ENCODE measurements around the gene UCKL1.

Gene UCKL1

DNA sequence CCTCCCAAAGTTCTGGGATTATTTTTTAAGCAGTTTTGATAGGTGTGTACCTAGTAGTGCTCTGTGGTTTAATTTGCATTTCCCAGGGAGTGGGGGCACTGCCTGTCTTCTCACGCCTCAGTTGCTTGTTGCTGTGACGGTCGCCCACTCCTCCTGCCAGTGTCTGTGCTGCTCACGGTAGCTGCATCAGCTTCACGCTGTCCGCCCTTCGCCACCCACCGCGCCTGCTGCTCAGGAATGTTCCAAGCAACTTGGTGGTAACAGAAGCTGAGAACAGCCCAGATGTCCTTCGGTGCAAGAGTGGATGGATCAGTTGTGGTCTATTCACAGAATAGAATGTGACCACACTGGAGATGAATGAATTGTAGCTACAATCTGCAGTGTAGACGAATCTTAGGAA is 38.4 kb downstream of the UCKL1 start:
- no peak for DNase-seq

DNA sequence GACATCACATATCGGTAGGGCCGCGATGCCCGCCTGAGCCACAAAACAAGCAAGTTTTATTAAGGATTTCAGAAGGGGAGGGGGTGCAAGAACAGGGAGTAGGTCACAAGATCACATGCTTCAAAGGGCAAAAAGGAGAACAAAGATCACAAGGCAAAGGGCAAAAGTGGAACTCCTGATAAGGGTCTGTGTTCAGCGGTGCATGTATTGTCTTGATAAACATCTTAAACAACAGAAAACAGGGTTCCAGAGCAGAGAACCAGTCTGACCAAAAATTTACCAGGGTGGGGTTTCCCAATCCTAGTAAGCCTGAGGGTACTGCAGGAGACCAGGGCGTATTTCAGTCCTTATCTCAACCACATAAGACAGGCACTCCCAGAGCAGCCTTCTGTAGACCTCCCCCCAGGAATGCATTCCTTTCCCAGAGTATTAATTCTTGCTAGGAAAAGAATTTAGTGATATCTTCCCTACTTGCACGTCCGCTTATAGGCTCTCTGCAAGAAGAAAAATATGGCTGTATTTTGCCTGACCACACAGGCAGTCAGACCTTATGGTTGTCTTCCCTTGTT is 39.8 kb downstream of the UCKL1 start:
- DNase-seq = peak; percentile 37

DNA sequence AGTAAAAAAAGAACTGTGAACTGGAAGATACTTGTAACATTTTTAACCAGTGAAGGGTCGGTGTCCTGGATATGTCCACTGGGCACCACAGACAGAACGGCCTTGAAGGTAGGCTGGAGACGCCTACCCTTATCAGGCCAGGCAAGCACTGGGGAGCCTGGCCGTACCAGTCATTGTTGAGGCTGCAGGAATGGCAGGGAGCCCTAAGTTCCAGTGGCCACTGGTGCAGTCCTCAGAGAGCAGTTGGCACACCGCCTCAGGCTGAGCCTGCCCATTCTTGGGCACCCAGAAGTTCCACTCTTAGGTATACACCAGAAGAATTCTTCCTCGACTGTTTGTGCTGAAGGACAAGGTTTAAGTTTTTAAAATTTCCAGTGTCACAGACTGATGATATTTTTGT is 40.7 kb downstream of the UCKL1 start:
- DNase-seq = no peak

DNA sequence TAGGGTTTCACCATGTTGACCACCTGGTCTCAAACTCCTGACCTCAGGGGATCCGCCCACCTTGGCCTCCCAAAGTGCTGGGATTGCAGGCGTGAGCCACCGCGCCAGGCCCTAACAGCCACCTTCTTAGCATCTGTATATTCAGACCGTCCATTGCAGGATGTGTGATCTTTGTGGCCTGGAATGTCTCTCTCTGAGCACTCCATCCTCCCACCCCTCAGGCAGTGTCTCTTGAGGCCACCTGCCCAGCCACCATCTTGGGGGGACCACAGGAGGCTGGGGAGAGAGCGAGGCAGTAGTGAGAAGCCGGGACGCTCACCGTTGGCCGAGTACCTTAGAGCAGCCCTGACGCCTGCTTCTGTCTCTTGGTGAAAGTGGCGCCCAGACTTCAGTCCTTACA is 42.4 kb downstream of the UCKL1 start:
- DNase-seq = no peak

DNA sequence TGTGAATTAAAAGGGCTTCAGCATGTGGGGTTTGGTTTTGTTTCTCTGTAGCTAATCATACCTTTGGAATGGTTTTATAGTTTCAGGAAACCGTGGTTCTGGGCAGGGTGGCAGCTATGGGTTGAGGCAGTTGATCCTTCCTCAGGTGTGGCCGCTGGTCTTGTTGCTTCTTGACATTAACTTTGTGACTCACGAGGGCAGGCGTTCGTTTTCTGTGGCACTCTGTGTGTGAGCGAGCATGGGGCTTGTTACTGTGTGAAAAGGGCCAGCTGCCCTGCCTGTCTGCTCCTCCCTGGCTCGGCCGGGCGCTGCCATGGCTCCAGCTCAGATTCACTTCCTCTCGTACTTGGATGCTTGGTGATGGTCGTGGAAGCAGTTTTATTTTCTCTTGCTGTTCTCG is 45.0 kb downstream of the UCKL1 start:
- DNase-seq = no peak

DNA sequence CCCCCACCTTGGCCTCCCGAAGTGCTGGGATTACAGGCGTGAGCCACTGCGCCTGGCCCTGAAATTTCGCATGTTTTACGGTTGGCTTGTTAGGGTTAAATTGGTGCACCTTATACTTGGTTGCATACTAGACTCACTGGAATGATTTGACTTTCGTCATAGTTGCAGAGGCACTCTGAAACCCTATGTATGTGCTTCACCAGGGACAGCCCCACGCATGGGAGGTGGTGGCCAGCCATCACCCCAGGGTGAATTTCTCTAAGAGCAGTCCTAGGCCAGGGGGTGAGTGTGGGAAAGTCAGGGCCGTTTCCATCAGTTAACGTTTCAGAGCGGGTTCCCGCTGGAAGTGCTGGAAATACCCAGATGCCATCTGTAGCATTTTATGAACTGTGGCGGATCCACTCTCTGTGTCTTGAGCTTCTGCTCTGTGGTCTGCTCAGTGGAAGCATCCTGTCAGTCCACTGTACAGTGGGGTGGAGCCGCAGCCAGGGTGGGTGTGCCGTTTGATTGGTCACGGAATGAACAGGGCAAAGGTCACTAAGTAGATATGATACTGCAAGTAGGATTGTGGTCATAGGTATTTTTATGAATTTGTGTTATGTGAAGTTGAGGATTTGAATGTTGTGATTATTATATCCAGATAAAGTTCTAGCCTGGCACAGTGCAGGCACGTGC is 48.1 kb downstream of the UCKL1 start:
- no peak for DNase-seq

DNA sequence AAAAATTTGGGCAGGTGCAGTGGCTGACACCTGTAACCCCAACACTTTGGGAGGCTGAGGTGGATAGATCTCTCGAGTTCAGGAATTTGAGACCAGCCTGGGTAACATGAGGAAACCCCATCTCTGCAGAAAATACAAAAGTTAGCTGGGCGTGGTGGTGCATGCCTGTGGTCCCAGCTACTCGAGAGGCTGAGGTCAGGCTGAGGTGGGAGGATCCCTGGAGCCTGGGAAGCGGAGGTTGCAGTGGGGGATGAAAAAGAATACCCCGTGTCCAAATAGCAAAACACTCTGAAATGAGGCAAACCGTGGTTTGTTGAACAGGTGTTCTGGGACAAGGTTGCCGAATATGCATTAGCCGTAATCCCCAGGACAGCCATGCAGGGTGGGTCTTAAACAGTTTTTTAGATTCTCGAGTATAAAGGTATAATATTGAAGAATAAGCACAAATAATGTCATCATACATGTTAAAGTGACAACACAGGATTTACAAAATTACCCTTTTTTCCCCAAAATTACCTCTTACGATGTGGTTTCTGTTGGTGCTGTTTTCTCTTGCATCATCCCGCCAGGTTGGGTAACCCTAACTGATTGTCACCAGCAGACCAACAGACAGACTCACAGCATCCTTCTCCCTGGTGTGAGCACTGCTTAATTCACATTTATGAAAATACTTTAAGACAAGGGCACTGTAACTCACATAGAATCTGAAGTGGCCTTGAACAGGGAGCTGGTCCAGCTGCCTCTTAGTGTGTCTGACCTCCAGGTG is 52.2 kb downstream of the UCKL1 start:
- DNase-seq = no peak

DNA sequence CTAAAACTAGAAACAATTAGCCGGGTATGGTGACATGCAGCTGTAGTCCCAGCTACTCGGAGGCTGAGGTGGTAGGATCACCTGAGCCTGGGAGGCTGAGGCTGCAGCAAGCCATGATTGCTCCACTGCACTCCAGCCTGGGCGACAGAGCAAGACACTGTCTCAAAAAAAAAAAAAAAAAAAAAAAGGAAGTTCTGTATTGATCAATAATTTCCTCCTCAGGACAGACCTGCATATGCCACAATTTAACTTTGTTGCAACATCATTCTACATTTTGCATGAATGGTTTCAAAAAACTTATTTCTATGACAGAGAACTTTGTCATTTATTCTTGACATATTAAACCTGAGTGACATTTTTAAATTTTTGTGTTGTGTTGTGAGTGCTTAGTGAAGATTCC is 55.8 kb downstream of the UCKL1 start:
- no peak for DNase-seq

DNA sequence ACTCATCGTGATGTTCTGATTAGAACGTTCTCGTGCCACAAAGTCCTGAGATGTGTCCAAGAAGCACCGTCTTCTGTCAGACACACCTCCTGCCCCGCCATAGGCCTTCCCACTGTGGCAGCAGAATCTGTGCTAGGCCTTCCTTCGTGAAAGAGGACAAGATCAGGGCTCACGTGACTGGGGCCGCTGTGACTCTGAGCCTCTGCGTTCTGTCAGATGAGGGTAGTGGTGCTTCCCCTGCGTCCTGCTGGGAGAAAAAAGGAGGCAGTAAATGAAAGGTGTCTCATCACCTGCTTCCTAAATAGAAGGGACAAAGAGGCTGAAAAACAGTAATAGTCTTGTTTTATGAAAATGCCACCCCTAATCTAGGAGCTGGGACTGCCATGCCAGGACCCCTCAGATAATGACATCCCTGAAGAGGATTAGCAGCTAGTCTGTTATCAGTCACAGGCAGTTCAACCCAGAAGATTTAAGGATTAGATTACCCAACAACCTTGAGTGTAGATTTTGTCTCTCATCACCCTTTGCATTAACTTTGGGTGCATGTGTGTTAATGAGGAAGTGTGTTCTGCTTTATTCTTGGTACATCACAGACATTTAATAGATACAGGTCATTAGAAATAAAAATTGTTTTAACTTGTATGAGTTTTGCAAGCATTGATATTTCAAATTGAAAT is 57.2 kb downstream of the UCKL1 start:
- no peak for DNase-seq

DNA sequence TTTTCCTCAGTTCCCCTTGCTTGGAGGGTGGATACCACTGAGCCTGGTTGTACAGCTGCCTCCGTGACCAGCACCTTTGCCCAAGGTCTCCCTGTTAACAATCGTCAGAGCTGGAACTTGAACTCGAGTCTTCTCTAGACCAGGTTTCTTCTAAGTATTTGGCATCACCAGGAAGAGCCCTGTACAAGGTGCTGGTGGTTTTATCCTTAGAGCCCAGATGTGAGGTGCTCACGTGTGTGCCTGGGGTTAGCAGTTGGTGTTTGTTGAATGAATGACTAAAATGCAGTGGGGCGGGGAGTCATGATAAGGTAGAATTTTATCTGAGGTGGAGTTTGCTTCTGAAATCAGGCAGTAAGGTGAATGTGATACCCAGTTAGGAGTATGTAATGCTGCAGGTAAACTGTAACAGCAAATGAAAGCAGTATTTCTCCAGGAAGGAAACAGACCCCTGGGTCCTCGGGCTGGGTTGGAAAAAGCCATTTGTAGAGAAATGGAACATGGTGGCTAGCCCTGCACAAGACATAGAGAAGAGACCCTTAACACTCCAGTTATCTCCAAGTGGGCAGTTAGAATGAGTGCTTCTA is 58.1 kb downstream of the UCKL1 start:
- no peak for DNase-seq

DNA sequence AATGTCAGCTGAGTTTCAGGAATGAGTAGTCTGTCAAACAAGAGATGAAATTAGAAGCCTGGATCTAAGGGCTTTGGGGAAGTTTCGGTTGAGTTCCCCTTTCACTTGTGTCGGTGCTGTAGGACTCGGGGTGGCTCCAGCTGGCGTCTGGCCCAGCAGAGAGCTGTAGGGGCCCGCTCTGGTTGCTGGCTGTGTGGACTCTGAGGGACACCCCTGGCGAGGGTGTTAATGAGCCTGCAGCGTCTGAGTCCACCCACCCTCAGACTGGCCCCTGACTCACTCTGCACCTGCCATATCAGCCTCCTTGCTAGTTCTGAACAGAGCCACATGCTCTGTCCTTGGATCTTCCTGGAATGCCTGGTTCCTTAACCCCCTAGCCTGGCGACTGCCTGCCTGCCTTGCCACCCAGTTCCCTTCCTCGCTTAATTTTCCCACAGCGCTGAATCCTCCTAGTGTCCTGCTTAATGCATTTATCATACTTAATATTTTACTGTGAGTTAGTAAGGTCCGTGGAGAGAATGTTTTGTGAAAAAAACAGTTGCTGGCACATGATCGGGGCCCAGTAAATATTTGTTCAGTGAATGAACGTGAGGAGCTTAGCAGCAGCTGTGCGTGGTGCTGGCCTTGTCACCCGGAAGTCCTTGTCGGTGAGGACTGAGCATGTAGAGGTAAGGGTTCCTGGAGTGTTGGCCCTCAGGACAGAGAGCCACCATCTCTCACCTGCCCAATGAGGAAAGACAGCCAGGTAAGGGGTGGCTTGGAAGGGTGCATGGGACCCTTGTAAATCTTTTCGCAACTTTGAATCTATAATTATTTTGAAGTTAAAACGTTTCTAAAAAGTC is 59.7 kb downstream of the UCKL1 start:
- DNase-seq = no peak

DNA sequence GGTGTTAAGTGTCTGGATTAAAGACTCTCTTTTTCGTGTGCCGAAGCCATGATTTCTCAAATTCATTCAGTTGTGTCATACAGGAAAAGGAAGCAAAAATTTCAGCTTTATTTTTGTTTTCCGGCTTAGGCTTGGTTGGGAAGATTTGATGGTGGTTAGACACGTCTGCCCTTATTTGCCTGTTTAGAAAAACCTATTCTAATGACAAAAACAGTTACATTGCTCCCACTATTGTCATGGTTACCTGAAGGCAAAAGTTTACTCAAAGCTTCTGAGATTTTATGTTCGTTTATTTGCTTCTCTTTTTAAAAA is 60.3 kb downstream of the UCKL1 start:
- no peak for DNase-seq

DNA sequence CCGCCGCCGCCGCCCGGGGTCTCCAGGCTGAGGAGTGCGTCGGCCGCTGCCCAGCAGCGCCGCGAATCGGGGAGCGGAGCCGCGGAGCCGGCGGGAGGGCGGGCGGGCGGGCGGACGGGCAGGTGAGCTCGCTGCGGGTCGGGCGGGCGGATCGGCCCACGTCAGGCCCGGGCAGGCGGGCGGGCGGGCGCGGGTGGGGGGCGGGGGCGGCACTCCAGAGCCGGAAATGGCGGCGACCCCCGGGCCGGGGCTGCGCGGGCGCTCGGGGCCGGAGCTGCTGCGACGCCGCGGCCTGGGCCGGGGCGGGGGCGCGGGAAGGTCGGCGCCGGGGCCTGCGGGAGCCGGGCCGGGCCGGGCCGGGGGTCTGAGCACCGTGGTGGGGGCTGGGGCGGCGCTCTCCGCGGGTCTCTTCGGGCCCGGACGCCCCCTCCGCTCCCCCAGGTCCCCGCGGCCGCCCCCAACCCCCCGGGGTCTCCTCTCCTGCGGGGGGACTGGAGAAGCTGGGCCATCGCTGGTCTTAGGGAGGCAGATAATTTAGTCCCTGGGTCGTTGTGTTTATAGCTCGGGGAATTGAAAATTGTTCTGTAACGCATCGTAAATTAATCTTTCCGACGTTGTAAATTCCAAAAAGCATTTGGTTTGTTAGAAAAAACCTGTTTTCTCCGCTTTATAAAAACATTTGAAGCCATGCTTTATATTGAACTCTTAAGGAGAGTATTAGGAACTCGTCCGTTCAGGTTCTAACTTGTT is 60.8 kb downstream of the UCKL1 start:
- DNase-seq = no peak

DNA sequence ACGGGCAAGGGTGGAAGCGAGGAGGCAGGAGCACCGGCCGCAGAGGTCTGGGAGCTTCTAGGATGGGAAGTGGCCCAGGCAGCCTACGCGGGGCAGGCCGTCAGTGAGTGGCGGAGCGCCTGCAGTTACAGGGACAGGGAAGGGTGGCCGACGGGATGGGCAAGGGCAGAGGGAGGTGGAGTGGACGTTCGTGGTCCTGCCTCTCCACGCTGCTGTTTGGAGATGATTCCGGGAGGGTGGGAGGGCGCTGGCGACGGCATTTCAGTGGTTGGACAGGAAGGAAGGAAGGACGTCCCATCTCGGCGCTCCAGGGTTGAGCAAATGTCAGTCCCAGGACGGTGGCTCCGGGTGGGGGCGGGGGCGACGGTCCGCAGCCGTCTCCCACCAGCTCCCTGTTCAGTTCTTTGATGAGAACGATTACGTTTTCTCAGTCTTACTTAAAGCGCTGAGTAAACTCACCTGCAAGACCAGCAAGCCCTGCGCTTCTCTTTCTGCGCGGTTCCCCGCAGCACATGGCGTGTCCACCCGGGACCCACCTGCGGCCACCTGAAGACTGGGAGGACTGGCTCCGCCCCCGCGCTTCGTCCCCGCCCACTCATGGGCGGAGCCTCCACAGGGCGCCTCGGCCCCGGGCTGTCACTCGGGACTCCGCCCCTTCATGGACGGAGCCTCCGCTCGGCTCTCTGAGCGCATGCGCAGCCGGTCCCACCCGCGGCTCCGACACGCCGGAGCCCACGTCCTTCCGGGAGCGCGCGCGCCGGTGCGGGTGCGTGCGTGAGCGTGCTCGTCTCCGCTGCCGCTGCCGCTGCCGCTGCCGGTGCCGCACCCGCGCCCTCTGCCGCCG is 61.6 kb downstream of the UCKL1 start, which contains the start of gene DNAJC5:
TSS of gene DNAJC5 (plus strand) at position 769 of the 844 bp plus-strand sequence. CDS start 33,220 bp downstream, outside the sequence.
- DNase-seq = peak; percentile 87

DNA sequence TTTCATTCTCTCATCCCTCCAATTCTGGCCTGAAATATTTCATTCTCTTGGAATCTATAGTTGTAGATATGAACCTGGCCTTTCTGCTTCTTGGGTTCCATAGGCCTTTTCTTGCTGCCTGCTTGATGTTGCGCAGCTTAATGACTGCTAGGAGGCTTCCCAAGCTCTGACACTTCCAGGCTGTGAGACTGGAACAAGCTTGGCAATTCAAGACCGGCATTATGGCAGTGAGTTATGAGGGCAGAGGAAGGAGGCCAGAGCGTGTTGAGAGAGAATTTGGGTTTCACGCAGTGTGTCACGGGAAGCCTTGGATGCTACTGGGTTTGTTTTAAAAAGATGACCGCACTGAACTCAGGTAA is 62.2 kb downstream of the UCKL1 start:
- DNase-seq = no peak

DNA sequence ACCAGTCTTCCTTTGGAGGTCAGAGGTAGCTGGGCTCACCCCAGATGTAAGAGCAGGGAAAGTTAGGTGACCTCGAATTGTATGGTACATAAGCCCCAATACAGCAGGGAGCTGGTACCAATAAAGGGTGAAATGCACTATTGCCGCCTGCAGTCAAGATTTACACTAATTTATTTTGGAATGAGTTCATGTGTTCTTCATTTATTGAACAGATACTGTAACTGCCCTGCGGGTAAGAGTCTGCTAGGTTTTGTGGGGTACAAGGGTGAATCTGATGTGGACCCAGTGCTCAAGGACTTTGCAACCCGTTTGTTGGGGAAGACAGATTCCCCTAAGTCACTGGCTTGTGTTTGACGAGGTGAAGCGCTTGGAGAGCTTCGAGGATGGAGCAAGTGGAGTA is 63.8 kb downstream of the UCKL1 start:
- DNase-seq = no peak

DNA sequence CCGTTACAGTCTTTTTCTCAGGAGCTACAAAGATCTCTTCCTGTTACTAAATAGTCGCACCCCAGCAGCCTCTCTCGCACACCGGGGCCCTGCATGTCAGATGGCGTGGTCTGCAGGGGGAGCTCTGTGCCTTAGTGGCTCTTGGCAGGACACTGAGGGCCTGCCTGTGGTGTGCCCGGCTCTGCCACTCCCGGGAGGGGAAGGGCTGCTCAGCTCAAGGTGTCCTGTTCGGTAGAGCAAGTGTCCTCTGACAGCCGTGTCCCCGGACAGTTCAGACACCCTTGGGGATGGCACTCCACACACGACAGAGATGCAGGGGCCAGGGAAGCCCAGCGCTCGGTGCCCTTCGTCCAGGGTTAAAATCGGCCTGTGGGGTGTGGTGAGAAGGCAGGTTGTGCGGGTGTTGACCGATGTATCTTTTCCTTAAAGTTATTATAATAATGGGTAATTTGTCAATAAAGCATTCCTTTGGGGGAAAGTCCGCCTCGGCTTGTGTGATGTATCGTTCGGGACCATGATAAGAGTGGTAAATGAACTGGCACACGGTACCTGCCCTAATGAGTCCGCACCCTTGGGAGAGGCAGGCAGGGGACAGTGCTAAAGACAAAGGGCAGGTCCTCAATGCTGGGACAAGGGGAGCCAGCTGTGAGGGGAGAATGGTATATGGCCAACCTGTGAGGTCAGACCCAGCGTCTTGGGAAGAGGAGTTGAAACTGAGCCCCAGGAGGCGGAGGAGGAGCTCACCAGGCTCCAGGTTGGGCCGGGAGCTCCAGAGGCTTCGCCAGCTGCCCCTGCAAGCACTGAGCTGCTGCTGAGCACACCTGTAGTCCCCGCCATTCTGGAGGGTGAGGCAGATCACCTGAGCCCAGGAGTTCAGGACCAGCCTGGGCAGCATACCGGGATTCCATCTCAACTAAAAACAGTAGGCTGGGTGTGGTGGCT is 64.9 kb downstream of the UCKL1 start:
- DNase-seq = no peak

DNA sequence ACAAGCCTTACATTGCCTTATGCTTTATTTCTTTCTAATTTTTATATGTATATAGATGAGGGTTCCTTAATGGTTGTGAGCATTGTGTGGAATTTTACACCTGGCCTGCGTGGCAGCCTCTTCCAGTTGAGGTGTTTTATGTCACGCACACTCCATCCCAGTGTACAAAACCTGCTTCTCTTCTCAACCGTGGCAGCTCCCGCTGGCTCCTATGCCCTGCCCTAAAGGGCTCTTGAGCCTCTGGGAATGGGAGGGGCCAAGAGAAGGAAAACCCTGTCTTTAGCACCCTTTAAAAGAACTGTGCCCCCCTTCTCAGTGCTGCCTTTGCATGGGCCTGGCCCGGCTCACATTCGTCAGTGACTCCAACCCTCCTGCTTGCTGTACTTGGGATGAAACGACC is 65.6 kb downstream of the UCKL1 start:
- DNase-seq = no peak

DNA sequence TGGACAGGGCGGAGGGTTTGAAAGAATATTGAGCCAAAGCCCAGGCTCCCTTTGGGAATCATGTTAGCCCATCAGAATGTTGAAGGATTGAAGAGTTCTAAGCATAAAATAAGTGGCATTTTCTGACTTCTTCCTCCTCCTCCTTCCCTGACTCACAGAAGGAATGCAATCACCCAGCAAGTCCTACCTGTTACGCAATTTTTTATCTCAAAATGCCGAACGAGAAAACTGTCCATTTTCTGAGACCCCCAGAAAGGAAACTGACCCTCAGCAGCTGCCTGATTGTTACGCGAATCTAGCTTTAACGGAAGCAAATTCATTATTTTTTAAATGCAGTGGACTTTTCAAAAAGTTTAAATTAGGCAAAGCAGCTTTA is 66.0 kb downstream of the UCKL1 start:
- DNase-seq = no peak
